Upper lobe of left lung (tissue), 6 donors: ENCODE data around the gene RUBCN. TPM values are rescaled to one million over a fixed set of nuclear protein-coding genes. Genes with fewer than 3 reads are reported as not detected.

Experiments used
- ATAC-seq, 2 donors: fragments of 200-7000 bp; cut with Tn5 transposase; one replicate each; pipeline ENCODE4 v1.9.1; 2022; ENCODE audit warnings: mild to moderate bottlenecking in 2 of 2, moderate library complexity in 2 of 2; ENCODE audit not compliant: low FRiP score in 2 of 2
- DNase-seq, 2 donors: peaks; one replicate each; pipeline ENCODE4 v3.0.0-alpha.2; 2019 to 2020
- H3K27ac ChIP-seq, 4 donors: fragments of 200-600 bp; sonication (generic); one replicate each; pipeline ENCODE4 v1.5.1; 2016 to 2019
- H3K27me3 ChIP-seq, 4 donors: fragments of 200-600 bp; sonication (generic); one replicate each; pipeline ENCODE4 v1.5.1; 2017 to 2019
- H3K36me3 ChIP-seq, 4 donors: fragments of 200-600 bp; sonication (generic); one replicate each; pipeline ENCODE4 v1.5.1; 2016 to 2019
- H3K4me1 ChIP-seq, 4 donors: fragments of 200-600 bp; sonication (generic); one replicate each; pipeline ENCODE4 v1.5.1; 2018 to 2019
- H3K4me3 ChIP-seq, 4 donors: fragments of 200-600 bp; sonication (generic); one replicate each; pipeline ENCODE4 v1.5.1; 2017 to 2019; ENCODE audit warnings: mild to moderate bottlenecking in 2 of 4, moderate library complexity in 1 of 4
- H3K9me3 ChIP-seq, 4 donors: fragments of 200-600 bp; sonication (generic); one replicate each; pipeline ENCODE4 v1.5.1; 2018 to 2019
- EP300 ChIP-seq, 4 donors: sonication (generic); formaldehyde crosslinking; IDR thresholded peaks; one replicate each; pipeline ENCODE4 v1.5.1; 2017; ENCODE audit warnings: antibody characterized with exemption in 4 of 4, control low read depth in 2 of 4
- POLR2A ChIP-seq, 4 donors: fragments of 450-650 bp; IDR thresholded peaks; one replicate each; pipeline ENCODE4 v1.5.1; 2016 to 2017; ENCODE audit warnings: antibody characterized with exemption in 4 of 4, mild to moderate bottlenecking in 2 of 4
- POLR2AphosphoS5 ChIP-seq, 2 donors: sonication (generic); formaldehyde crosslinking; IDR thresholded peaks; one replicate each; pipeline ENCODE4 v1.5.1; 2017; ENCODE audit warnings: antibody characterized with exemption in 2 of 2
- WGBS, 2 donors: methylation state at CpG; one replicate each; pipeline ENCODE4 v1.1.5; 2017 to 2018; 5-methylcytosine and 5-hydroxymethylcytosine counted together
- total RNA-seq, 6 donors: library from RNA; depleted of rRNA in 4 of 6; stranded (reverse); fragments of >200 nt in 4 of 6; gene quantifications; one replicate each; pipeline versions ENCODE4 v1.1.0 to v1.2.1, GENCODE V29; 2016 to 2021
- TF ChIP-seq, protein P1 (sequence below), 6 experiments: fragments of 450-650 bp in 4 of 6; fragments of 200-600 bp in 2 of 6; sonication (generic) in 2 of 6; IDR thresholded peaks; one replicate each; pipeline ENCODE4 v1.5.1; 2016 to 2019; ENCODE audit warnings: antibody characterized with exemption in 6 of 6
- donor health status: DM: no; HTN: no; CAD: no; lungs with moderate emphysema.
- donor health status: DM: no; HTN: yes; CAD: no; lungs with severe emphysema.

RUBCN gene
- total RNA-seq, 6 donors from 2014 or later, result 34.8 to 103 (median 51.2) TPM

DNA sequence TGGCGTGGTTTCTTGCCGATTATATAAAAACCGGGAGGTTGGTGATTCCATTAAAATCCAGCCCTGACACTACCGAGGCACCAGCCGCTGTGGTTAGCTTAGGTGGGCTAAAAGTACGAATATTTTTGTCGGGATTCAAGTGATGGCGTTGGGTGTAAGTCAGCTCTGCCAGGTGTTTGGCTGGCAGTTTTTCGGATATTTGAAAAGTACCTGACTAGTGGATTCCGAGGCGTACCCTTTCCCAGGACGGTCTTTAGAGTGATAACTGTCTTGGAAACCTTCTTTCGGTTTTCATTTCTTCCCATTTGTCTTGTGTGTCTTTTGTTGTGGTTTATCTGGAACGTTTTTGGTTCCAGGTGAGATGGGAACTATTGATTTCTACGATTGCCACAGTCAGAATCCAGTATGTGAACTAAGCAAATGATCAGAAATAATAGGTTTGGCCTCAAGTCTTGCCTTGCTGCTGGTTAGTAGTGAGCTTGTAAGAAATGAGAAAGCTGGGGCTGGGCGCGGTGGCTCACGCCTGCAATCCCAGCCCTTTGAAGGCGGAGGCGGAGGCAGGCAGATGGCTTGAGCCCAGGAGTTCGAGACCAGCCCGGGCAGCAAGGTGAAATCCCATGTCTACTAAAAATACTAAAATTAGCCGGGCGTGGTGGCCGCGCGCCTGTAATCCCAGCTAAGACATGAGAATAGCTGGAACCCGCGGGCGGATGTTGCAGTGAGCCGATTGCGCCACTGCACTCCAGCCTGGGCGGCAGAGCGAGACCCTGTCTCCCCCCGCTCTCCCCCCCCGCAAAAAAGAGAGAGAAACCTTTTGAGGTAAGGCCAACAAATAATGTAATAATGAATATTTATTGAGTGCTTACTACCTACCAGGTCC lies 14.4 kb upstream of the RUBCN start:
- WGBS, 2 donors, result 4 to 15% methylated on average over 36 of the region's 36 CpGs
- TF ChIP-seq POLR2A (IDR thresholded peaks at IDR 0.05) (peak in 1 of 4 donors; percentile 11), EP300 (IDR thresholded peaks at IDR 0.05) (no peak)

DNA sequence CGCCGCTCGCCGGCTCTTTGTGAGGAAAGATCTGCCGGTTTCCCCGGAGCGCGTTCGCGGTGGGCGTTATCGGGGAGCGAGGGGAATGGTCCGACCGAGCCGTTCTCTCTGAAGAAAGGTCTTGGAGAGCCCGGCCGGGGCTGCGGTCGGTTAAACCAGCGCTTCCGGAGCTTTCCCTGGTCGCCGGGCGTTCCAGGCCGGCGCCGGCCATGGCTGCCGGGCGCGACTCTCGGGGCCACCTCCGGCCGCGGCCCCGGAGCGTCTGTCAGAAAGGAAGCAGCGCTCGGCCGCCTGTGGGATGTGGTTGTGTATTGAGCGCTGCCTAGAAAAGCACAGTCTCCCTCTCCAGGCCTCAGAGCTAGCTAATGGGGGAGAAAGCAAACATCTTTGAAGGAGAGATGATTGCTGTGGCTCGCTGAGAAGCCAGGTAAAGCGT lies 13.7 kb upstream of the RUBCN start:
- H3K27ac ChIP-seq, result peak overlapping the region; percentile 94 to 99 (median 94)
- peak; percentile 82 to 90 for DNase-seq
- no peaks in the 10 kb centered on the region for H3K36me3 ChIP-seq
- peaks cover 18 to 34% (median 28%) of the 10 kb centered on the region in 4 donors for H3K4me1 ChIP-seq
- 0% methylated on average over 2 to 43 of the region's 43 CpGs for WGBS, 2 donors
- ATAC-seq, result peak; percentile 86
- no peaks in the 10 kb centered on the region for H3K9me3 ChIP-seq
- no peaks in the 10 kb centered on the region for H3K27me3 ChIP-seq
- peak overlapping the region; percentile 43 to 94 (median 88) for H3K4me3 ChIP-seq
- TF ChIP-seq, protein P1, sequence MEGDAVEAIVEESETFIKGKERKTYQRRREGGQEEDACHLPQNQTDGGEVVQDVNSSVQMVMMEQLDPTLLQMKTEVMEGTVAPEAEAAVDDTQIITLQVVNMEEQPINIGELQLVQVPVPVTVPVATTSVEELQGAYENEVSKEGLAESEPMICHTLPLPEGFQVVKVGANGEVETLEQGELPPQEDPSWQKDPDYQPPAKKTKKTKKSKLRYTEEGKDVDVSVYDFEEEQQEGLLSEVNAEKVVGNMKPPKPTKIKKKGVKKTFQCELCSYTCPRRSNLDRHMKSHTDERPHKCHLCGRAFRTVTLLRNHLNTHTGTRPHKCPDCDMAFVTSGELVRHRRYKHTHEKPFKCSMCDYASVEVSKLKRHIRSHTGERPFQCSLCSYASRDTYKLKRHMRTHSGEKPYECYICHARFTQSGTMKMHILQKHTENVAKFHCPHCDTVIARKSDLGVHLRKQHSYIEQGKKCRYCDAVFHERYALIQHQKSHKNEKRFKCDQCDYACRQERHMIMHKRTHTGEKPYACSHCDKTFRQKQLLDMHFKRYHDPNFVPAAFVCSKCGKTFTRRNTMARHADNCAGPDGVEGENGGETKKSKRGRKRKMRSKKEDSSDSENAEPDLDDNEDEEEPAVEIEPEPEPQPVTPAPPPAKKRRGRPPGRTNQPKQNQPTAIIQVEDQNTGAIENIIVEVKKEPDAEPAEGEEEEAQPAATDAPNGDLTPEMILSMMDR (IDR thresholded peaks at IDR 0.05), result peak in 2 of 6 experiments; percentile 17 to 34
- no peak for TF ChIP-seq EP300 (IDR thresholded peaks at IDR 0.05)
- peak; percentile 7 to 51 for TF ChIP-seq POLR2AphosphoS5 (IDR thresholded peaks at IDR 0.05)
- TF ChIP-seq POLR2A (IDR thresholded peaks at IDR 0.05), result peak in 2 of 4 donors; percentile 30 to 38

More for the DNA sequence above, 14.4 kb upstream of the RUBCN start:
- ATAC-seq (peak in 1 of 2 donors; percentile 18), DNase-seq (peak; percentile 67 to 82)
- peak overlapping the region; percentile 94 to 99 (median 94) for H3K27ac ChIP-seq
- peak overlapping the region; percentile 43 to 94 (median 88) for H3K4me3 ChIP-seq
- no peaks in the 10 kb centered on the region for H3K36me3 ChIP-seq
- peaks cover 19 to 34% (median 28%) of the 10 kb centered on the region in 4 donors for H3K4me1 ChIP-seq
- H3K27me3 ChIP-seq, result no peaks in the 10 kb centered on the region
- no peaks in the 10 kb centered on the region for H3K9me3 ChIP-seq

DNA sequence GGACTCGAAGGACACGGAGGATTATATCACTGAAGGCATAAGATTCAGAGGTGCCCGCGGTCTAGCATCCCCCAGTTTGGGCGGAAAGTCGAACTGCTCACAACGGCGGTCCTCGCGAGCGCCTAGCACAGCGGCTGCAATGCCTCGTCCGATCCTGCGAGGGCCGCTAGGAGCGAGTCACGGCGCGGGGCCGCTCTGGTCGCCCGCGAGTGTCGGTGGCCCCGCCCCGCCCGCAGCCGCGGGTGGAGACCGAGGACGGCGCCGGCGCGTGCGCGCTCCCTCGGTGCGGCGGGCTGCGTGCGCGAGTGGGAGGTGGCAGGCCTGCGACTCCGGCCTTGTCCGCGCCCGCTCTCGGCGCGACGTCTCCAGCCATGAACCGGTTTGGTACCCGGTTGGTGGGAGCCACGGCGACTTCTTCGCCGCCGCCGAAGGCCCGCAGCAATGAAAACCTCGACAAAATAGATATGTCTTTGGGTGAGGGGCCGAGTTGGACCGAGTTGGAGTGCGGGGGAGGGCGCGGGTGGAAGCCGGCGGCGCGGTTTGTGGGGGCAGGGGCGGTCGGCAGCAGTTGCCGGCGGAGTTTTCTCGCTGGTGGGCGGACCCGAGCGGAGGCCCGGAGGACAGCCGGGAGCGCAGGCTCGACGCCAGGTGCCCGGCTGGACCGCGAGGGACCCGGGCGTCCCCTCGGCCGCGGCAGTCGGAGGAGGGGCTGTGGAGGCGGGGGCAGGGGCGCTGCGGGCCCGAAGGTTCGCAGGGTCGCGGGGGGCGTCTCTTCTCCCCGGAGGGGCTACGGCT lies 13.1 kb upstream of the RUBCN start, which contains the start of gene FYTTD1:
TSS of gene FYTTD1 (plus strand) at position 283 of the 795 bp plus-strand sequence. CDS start at position 372, 89 bp downstream.
- Histone ChIP-seq H3K4me3 (peak within 1 kb of the TSS; percentile 44 to 94 (median 88)), H3K27me3 (no peaks in the 10 kb centered on the region), H3K36me3 (no peaks in the 10 kb centered on the region), H3K9me3 (no peaks in the 10 kb centered on the region), H3K4me1 (peaks cover 16 to 34% (median 28%) of the 10 kb centered on the region in 4 donors), H3K27ac (peak within 1 kb of the TSS; percentile 94 to 99 (median 94))
- TF ChIP-seq POLR2A (IDR thresholded peaks at IDR 0.05) (peak; percentile 37 to 84 (median 75)), POLR2AphosphoS5 (IDR thresholded peaks at IDR 0.05) (peak; percentile 57 to 85), EP300 (IDR thresholded peaks at IDR 0.05) (no peak)
- TF ChIP-seq, protein P1 (IDR thresholded peaks at IDR 0.05), result peak; percentile 52 to 91 (median 80)
- DNase-seq (peak; percentile 93 to 99), ATAC-seq (peak; percentile 97)
- 0% methylated on average over 40 to 47 of the region's 104 CpGs for WGBS, 2 donors

DNA sequence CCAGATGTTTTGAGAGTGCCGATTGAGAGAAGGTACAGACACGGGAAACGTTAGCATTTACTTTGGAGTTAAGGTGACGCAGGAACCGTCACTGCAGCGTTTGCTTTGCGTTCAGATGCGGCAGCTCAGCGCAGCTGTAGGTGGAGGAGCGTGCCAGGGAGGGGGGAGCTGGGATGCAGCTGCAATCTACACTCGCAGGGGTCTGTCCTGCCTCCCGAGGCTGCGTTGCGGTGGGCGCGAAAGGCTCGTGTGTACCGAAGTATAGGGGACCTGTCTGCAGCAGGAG lies 12.6 kb upstream of the RUBCN start:
- Histone ChIP-seq H3K27me3 (no peaks in the 10 kb centered on the region), H3K27ac (peak overlapping the region; percentile 94 to 99 (median 94))
- DNase-seq, result peak in 1 of 2 donors; percentile 43

More for the DNA sequence above, 12.6 kb upstream of the RUBCN start:
- Histone ChIP-seq H3K4me1 (peaks cover 16 to 34% (median 28%) of the 10 kb centered on the region in 4 donors), H3K36me3 (no peaks in the 10 kb centered on the region), H3K4me3 (peak overlapping the region; percentile 44 to 94 (median 88)), H3K9me3 (no peaks in the 10 kb centered on the region)
- 0% methylated on average over 3 to 18 of the region's 18 CpGs for WGBS, 2 donors
- peak; percentile 46 to 65 for ATAC-seq
- TF ChIP-seq EP300 (IDR thresholded peaks at IDR 0.05), result no peak
- TF ChIP-seq, protein P1 (IDR thresholded peaks at IDR 0.05), result no peak
- TF ChIP-seq POLR2A (IDR thresholded peaks at IDR 0.05), result no peak
- no peak for TF ChIP-seq POLR2AphosphoS5 (IDR thresholded peaks at IDR 0.05)
